AG09319 (cell line): ENCODE data around the gene FAM177A1.
"Not testable (repeated sequence)": the region's sequence is repeated elsewhere in the genome, so short reads cannot be mapped to it uniquely, and the experiment has no call there.

Experiments
- DNase-seq: peaks from one replicate; pipeline ENCODE4 v3.0.0-alpha.2; 2010; ENCODE audit warnings: low read depth; ENCODE audit errors: extremely low read depth
- TF ChIP-seq, protein P1 (sequence below): IDR thresholded peaks from 2 replicates; pipeline ENCODE4 v1.5.1; 2011; ENCODE audit warnings: low read depth, mild to moderate bottlenecking, inconsistent platforms, low read length, moderate library complexity

FAM177A1 gene

DNA sequence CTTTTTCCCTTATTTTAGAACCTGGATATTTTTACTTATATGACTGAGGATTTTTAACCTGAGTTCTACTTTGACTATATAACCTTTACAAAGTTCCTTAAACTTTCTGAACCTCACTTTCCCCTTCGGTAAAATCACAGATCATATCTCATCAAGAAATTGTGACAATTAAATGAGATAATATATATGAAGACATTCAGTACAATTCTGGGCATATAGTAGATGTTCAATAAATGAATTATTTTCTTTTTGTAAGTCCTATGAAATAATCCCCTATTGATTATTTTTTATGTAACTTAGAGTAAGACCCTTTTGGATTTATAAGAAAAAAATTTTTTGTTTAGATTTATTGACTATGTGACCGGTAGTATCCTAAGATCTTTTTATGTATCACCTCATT, 17.6 kb upstream of the FAM177A1 start:
- TF ChIP-seq, protein P1, sequence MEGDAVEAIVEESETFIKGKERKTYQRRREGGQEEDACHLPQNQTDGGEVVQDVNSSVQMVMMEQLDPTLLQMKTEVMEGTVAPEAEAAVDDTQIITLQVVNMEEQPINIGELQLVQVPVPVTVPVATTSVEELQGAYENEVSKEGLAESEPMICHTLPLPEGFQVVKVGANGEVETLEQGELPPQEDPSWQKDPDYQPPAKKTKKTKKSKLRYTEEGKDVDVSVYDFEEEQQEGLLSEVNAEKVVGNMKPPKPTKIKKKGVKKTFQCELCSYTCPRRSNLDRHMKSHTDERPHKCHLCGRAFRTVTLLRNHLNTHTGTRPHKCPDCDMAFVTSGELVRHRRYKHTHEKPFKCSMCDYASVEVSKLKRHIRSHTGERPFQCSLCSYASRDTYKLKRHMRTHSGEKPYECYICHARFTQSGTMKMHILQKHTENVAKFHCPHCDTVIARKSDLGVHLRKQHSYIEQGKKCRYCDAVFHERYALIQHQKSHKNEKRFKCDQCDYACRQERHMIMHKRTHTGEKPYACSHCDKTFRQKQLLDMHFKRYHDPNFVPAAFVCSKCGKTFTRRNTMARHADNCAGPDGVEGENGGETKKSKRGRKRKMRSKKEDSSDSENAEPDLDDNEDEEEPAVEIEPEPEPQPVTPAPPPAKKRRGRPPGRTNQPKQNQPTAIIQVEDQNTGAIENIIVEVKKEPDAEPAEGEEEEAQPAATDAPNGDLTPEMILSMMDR: no peak
- no peak for DNase-seq

DNA sequence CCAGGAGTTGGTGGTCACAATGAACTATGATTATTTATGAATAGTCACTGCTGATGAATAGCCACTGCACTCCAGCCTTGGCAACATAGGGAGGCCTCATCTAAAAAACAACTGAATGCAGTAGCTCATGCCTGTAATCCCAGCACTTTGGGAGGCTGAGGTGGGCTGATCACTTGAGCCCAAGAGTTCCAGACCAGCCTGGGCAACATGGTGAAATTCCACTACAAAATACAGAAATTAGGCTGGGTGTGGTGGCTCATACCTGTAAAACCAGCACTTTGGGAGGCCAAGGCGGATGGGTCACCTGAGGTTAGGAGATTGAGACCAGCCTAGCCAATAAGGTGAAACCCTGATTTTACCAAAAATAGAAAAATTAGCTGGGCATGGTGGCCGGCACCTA, 13.5 kb upstream of the FAM177A1 start:
- TF ChIP-seq, protein P1: no peak
- no peak for DNase-seq

DNA sequence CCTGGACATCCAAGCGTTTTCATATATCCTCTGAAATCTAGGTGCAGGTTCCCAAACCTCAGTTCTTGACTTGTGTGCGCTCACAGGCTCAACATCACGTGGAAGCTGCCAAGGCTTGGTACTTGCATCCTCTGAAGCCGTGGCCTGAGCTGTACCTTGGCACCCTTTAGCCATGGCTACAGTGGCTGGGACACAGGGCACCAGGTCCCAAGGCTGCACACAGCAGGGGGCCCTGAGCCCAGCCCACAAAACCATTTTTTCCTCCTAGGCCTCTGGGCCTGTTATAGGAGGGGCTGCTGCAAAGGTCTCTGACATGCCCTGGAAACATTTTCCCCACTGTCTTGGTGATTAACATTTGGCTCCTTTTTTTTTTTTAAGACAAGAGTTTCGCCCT, 11.6 kb upstream of the FAM177A1 start:
- no peak for DNase-seq
- TF ChIP-seq, protein P1: no peak

- not testable (repeated sequence) for DNase-seq
Measured at GRCh38 chr14:35034944-35035554, 11.0 kb upstream of the FAM177A1 start.

DNA sequence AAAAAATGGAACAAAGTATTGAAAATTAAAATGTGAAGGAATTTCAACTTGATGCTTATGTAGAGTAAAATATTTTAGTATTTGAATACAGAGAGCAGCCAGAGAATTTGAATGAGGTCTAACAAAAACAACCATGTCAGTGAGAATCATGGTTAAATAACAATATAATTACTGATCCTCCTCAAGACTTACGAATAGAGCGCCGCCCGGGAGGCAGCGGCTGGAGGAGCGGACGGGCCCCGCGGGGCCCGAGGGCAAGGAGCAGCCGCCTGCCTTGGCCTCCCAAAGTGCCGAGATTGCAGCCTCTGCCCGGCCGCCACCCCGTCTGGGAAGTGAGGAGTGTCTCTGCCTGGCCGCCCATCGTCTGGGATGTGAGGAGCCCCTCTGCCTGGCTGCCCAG, 7.8 kb upstream of the FAM177A1 start:
- DNase-seq: not testable (repeated sequence)

GRCh38 chr14:35042632-35043031, 3.4 kb upstream of the FAM177A1 start:
- TF ChIP-seq, protein P1: no peak
- no peak for DNase-seq

- DNase-seq: no peak
- TF ChIP-seq, protein P1: no peak
Measured at GRCh38 chr14:35043046-35043445, 3.0 kb upstream of the FAM177A1 start.

GRCh38 chr14:35044939-35045797, 904 bp upstream of the FAM177A1 start:
- no peak for DNase-seq
- TF ChIP-seq, protein P1: no peak
